HepG2 (cell line): Measurements from ENCODE around the gene COX6A2. TPM values are rescaled to one million over a fixed set of nuclear protein-coding genes. Genes with fewer than 3 reads are reported as not detected.

Source experiments
- ATAC-seq: fragments of 200-7000 bp; cut with Tn5 transposase; 3 replicates; pipeline ENCODE4 v1.9.1; 2020; ENCODE audit warnings: mild to moderate bottlenecking, moderate library complexity
- BruUV-seq: library from RNA; stranded (reverse); fragments of 400-500 nt; replicated peaks from 2 replicates; lab custom pipeline; 2021; lab: Mats Ljungman, UMichigan
- CTCF ChIA-PET: fragments of 300-600 bp; formaldehyde crosslinking; extraction: SDS; loops from one replicate; lab custom pipeline; 2021; ENCODE audit warnings: low total read pairs, inconsistent platforms, low intra/inter-chr PET ratio; lab: Yijun Ruan, JAX
- POLR2A ChIA-PET: fragments of 350-600 bp; sonication (Branson Sonifier 250); formaldehyde crosslinking; loops from one replicate; lab custom pipeline; 2020; ENCODE audit warnings: antibody characterized with exemption, inconsistent platforms; lab: Yijun Ruan, JAX
- DNase-seq: peaks from one replicate; pipeline ENCODE4 v3.0.0-alpha.2; 2015; ENCODE audit warnings: low spot score
- FAIRE-seq: peaks from 3 replicates; lab custom pipeline; 2011; peaks lifted over from hg19 to GRCh38; lab: Jason Lieb, UNC
- H2AFZ ChIP-seq: one replicate; pipeline ENCODE4 v1.6.1; 2011; ENCODE audit warnings: low read length, inconsistent platforms
- H3K27ac ChIP-seq: fragments of 300-600 bp; 3 replicates; pipeline ENCODE4 v1.8.0; 2011; ENCODE audit warnings: mixed run types, mild to moderate bottlenecking, mixed read lengths, low read length, inconsistent platforms; ENCODE audit not compliant: insufficient read depth; ENCODE audit errors: extremely low read length
- H3K27me3 ChIP-seq, 2 experiments: fragments of 200-600 bp in 1 of 2; 2 replicates in 1 of 2; 3 replicates in 1 of 2; pipeline versions ENCODE4 v1.6.0 to v1.8.0; 2011; ENCODE audit warnings: low read length in 2 of 2, mild to moderate bottlenecking in 2 of 2, moderate library complexity in 2 of 2, inconsistent platforms in 1 of 2; ENCODE audit not compliant: insufficient read depth in 2 of 2, control insufficient read depth in 1 of 2
- H3K36me3 ChIP-seq, 2 experiments: fragments of 200-600 bp in 1 of 2; replicated peaks in 1 of 2; 2 replicates in 1 of 2; 3 replicates in 1 of 2; pipeline versions ENCODE4 v1.5.1 to v1.8.0; 2011; ENCODE audit warnings: low read length in 2 of 2, inconsistent platforms in 1 of 2; ENCODE audit not compliant: insufficient read depth in 2 of 2, control insufficient read depth in 1 of 2
- H3K4me1 ChIP-seq: 2 replicates; pipeline ENCODE4 v1.5.1; 2012; ENCODE audit warnings: low read length, inconsistent platforms; ENCODE audit not compliant: insufficient read depth
- H3K4me2 ChIP-seq: 2 replicates; pipeline ENCODE4 v1.6.0; 2011; ENCODE audit warnings: low read depth, low read length, inconsistent platforms
- H3K4me3 ChIP-seq, 3 experiments: fragments of 200-600 bp in 1 of 3; sonication (generic), shearing (Covaris generic) in 1 of 3; replicated peaks in 1 of 3; 2 replicates each; pipeline ENCODE4 v1.5.1; 2011 to 2016; ENCODE audit warnings: low read length in 3 of 3, inconsistent platforms in 2 of 3, low read depth in 2 of 3, mild to moderate bottlenecking in 2 of 3, control low read depth in 1 of 3, mixed read lengths in 1 of 3; ENCODE audit not compliant: insufficient read depth in 1 of 3
- H3K79me2 ChIP-seq: one replicate; pipeline ENCODE4 v1.6.1; 2011; ENCODE audit warnings: low read length, inconsistent platforms; ENCODE audit not compliant: insufficient read depth
- H3K9ac ChIP-seq: 2 replicates; pipeline ENCODE4 v1.6.0; 2011; ENCODE audit warnings: mild to moderate bottlenecking, low read depth, low read length, inconsistent platforms; ENCODE audit not compliant: insufficient read depth
- H3K9me3 ChIP-seq: 2 replicates; pipeline ENCODE4 v1.5.1; 2012; ENCODE audit warnings: mild to moderate bottlenecking, low read length
- H4K20me1 ChIP-seq: 2 replicates; pipeline ENCODE4 v1.6.0; 2011; ENCODE audit warnings: inconsistent platforms, mild to moderate bottlenecking, low read length, moderate library complexity; ENCODE audit not compliant: insufficient read depth
- KDM2A ChIP-seq: sonication (generic); formaldehyde crosslinking; IDR thresholded peaks from 2 replicates; pipeline ENCODE4 v1.4.0; 2020; ENCODE audit warnings: low read depth, missing genetic modification reagents, borderline replicate concordance
- TGIF2 ChIP-seq: IDR thresholded peaks from 2 replicates; pipeline ENCODE4 v1.6.1; 2016; ENCODE audit warnings: control low read depth, missing compliant biosample characterization
- ZNF30 ChIP-seq: sonication (generic); formaldehyde crosslinking; IDR thresholded peaks from 2 replicates; pipeline ENCODE4 v1.5.0; 2020; ENCODE audit warnings: mild to moderate bottlenecking, missing genetic modification reagents
- WGBS: methylation state at CpG from one replicate; pipeline ENCODE4 v1.1.6; 2017; ENCODE audit warnings: low lambda C conversion rate; 5-methylcytosine and 5-hydroxymethylcytosine counted together
- in situ Hi-C: cut with HindIII; loops from 2 replicates; pipeline ENCODE4 v1.10.0; 2017; ENCODE audit warnings: low pct_unique_long_range_greater_than_20kb; ENCODE audit not compliant: extremely low pct_ligation_motif_present
- intact Hi-C: fragments of 100-400 bp; cut with micrococcal nuclease; formaldehyde crosslinking; loops from one replicate; pipeline ENCODE4 v1.10.0; 2022; ENCODE audit not compliant: unreplicated experiment
- polyA plus RNA-seq, 8 experiments: library from polyadenylated mRNA; depleted of rRNA in 3 of 8; stranded (reverse) in 7 of 8; unstranded in 1 of 8; fragments of >200 nt; fragmentation: Illumina TruSeq in 4 of 8; extraction: Trizol in 4 of 8; gene quantifications; 2 replicates each; pipeline versions ENCODE4 v1.2.1 to v1.2.3, GENCODE V29; 2011 to 2016; ENCODE audit warnings: low read depth in 4 of 8, missing spikeins in 1 of 8, mixed read lengths in 1 of 8; ENCODE audit not compliant: insufficient read depth in 1 of 8
- total RNA-seq, 5 experiments: library from RNA; depleted of rRNA; stranded (reverse); fragments of >200 nt; fragmentation: Illumina TruSeq; extraction: Trizol; gene quantifications; 2 replicates each; pipeline ENCODE4 v1.2.3, GENCODE V29; 2016; ENCODE audit warnings: low read depth in 1 of 5
- TF ChIP-seq, protein P1 (sequence below): sonication (generic); formaldehyde crosslinking; IDR thresholded peaks from 2 replicates; pipeline ENCODE4 v1.4.0; 2020; ENCODE audit warnings: missing genetic modification reagents

COX6A2 gene
- total and polyA plus RNA-seq, 2 of the 13 experiments (the other 11 are each of a cell fraction or from before 2014, with no cell fraction given) = not detected

DNA sequence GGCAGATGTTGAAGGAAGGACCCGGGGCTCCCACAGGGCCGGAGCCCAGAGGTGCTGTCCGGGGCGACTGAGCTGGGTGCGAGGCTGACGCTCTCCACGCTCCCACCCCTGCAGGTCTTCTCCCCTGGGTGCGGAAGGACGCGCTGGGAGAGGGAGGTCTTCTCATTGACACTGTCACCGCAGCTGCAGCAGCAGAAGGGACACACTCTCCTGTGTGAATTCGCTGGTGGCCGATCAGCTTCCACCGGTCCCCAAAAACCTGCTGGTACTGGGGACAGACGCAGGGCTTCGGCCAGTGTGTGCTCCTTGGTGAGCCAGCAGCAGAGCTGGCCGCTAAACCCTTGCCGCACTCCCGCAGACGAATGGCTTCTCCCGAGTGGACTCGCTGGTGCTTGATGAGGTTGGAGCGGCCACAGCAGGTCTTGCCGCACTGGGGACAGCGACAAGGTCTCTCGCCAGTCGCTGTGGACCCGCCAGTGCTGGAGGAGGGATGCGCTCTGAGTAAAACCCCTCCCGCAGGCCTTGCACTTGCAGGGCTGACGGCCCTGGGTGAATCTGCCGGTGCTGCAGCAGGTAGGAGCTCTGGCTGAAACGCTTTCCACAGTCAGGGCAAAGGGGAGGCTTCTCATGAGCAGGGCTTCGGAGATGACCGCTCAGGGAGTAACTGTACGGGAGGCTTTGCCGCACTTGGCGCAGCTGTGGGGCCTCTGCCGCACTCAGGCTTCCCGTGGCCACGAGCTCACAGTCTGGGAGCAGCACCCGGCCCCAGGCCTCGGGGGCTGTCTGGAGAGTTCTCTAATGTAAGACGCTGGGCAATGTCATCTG, 8.3 kb upstream of the COX6A2 start:
- Histone ChIP-seq H3K36me3 (no peaks in the 10 kb centered on the region), H3K27ac (no peak overlapping the region), H4K20me1 (no peaks in the 10 kb centered on the region), H3K79me2 (no peaks in the 10 kb centered on the region), H3K4me1 (no peaks in the 10 kb centered on the region; the same call in 1 of the 2 replicates), H3K9ac (no peak overlapping the region), H3K27me3 (peaks cover 1 to 19% of the 10 kb centered on the region in 2 experiments; a peak in 2 of 5 replicates), H3K4me3 (no peak overlapping the region), H2AFZ (no peak overlapping the region), H3K4me2 (no peak overlapping the region), H3K9me3 (no peaks in the 10 kb centered on the region)
- ChIA-PET CTCF (no interaction called here), POLR2A (no interaction called here)
- no peak for DNase-seq
- BruUV-seq = no TSS peak
- intact Hi-C loops = no loop called here
- 56% methylated on average over 17 of the region's 44 CpGs for WGBS
- no peak for TF ChIP-seq KDM2A (CRISPR knock-in tag)
- TF ChIP-seq, protein P1, sequence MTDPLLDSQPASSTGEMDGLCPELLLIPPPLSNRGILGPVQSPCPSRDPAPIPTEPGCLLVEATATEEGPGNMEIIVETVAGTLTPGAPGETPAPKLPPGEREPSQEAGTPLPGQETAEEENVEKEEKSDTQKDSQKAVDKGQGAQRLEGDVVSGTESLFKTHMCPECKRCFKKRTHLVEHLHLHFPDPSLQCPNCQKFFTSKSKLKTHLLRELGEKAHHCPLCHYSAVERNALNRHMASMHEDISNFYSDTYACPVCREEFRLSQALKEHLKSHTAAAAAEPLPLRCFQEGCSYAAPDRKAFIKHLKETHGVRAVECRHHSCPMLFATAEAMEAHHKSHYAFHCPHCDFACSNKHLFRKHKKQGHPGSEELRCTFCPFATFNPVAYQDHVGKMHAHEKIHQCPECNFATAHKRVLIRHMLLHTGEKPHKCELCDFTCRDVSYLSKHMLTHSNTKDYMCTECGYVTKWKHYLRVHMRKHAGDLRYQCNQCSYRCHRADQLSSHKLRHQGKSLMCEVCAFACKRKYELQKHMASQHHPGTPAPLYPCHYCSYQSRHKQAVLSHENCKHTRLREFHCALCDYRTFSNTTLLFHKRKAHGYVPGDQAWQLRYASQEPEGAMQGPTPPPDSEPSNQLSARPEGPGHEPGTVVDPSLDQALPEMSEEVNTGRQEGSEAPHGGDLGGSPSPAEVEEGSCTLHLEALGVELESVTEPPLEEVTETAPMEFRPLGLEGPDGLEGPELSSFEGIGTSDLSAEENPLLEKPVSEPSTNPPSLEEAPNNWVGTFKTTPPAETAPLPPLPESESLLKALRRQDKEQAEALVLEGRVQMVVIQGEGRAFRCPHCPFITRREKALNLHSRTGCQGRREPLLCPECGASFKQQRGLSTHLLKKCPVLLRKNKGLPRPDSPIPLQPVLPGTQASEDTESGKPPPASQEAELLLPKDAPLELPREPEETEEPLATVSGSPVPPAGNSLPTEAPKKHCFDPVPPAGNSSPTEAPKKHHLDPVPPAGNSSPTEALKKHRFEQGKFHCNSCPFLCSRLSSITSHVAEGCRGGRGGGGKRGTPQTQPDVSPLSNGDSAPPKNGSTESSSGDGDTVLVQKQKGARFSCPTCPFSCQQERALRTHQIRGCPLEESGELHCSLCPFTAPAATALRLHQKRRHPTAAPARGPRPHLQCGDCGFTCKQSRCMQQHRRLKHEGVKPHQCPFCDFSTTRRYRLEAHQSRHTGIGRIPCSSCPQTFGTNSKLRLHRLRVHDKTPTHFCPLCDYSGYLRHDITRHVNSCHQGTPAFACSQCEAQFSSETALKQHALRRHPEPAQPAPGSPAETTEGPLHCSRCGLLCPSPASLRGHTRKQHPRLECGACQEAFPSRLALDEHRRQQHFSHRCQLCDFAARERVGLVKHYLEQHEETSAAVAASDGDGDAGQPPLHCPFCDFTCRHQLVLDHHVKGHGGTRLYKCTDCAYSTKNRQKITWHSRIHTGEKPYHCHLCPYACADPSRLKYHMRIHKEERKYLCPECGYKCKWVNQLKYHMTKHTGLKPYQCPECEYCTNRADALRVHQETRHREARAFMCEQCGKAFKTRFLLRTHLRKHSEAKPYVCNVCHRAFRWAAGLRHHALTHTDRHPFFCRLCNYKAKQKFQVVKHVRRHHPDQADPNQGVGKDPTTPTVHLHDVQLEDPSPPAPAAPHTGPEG (CRISPR knock-in tag) = no peak
- TF ChIP-seq TGIF2 (CRISPR knock-in tag) = no peak
- TF ChIP-seq ZNF30 (CRISPR knock-in tag) = 0 out of 2 replicates have a peak, but pooled peaks have one; percentile 32
- in situ Hi-C loops = loop anchor here (25.0 kb wide), 1 partner anchor 224 kb away; the partner anchor contains the start of genes PYCARD, PYDC1 and TRIM72
- ATAC-seq = peak; percentile 28
- FAIRE-seq = no peak
